ENCODE data around the gene TRAF3IP3.

The TRAF3IP3 gene

DNA sequence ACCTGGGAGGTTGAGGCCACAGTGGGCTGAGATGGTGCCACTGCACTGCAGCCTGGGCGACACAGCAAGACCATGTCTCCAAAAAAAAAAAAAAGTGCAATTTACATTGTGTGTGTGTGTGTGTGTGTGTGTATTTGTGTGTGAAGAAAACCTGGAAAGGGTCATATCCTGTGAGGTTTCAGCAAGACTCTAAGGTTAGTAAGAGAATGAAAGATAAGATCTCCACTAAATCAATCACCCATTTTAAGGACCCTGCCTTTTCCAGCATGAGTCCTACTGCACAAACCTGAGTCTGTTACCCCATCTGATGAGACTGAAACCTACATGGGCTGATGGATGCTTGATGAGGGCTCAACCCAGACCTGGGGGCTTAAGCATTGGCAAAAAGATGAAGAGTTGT, 33.4 kb downstream of the TRAF3IP3 start:
- TF ChIP-seq, protein P1, sequence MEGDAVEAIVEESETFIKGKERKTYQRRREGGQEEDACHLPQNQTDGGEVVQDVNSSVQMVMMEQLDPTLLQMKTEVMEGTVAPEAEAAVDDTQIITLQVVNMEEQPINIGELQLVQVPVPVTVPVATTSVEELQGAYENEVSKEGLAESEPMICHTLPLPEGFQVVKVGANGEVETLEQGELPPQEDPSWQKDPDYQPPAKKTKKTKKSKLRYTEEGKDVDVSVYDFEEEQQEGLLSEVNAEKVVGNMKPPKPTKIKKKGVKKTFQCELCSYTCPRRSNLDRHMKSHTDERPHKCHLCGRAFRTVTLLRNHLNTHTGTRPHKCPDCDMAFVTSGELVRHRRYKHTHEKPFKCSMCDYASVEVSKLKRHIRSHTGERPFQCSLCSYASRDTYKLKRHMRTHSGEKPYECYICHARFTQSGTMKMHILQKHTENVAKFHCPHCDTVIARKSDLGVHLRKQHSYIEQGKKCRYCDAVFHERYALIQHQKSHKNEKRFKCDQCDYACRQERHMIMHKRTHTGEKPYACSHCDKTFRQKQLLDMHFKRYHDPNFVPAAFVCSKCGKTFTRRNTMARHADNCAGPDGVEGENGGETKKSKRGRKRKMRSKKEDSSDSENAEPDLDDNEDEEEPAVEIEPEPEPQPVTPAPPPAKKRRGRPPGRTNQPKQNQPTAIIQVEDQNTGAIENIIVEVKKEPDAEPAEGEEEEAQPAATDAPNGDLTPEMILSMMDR (IDR thresholded peaks at IDR 0.05): no peak

DNA sequence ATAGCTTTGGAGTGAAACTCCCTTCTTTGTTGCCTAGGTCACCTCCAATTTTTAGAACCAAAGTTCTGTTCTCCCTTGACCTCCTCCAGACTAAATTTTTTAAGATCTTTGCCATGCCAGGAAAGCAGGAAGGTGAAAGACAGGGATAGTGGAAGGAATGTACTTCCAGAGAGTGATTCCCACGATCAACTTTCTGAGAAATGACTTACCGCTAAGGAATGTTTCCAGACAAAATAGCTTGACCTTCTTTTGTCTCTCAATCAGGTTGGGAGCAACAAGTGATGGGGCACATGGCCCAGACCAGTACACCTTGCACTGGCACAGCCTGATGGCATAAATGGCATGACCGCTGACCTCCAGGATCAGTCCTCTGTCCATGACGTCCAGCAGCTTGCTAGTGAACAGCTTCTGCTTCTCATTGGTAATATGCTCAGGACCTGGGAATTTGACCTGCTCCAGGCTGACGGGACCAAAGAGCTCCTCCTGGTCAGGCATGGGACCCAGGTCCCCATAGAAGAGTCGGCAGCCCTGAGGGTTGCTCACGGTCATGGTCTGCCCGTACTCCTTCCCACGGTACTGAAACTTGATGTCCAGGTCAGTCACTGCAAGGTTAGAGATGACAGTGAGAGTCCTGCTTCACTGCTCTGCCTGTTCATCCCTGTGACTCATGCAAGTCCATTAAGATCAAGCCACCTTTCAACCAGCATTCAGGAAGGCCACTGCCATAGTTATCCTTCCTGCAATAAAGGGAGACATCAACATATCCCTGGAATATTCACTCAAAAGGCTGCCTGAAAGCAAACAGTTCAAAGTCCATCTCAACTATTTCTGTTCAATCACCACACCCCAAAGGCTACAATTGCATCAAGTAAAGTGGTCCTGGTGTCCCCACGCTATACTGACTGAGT, 34.7 kb downstream of the TRAF3IP3 start:
- TF ChIP-seq, protein P1 (IDR thresholded peaks at IDR 0.05): no peak

DNA sequence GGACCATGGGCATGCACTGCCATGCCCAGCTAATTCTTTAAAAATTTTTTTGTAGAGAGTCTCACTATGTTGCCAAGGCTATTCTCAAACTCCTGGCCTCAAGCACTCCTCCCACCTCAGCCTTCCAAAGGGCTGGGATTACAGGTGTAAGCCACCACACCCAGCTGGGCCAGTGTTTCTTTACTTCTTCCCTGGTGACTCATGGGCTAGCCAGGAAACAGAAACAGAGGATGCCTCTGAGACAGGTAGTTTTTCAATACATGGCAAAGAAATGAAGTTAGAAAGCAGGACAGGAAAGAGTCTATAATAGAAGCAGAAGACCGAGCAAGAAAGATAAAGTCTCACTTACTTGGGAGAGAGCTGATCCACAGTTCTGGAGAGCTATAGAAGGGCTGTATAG, 36.1 kb downstream of the TRAF3IP3 start:
- TF ChIP-seq, protein P1 (IDR thresholded peaks at IDR 0.05): no peak

DNA sequence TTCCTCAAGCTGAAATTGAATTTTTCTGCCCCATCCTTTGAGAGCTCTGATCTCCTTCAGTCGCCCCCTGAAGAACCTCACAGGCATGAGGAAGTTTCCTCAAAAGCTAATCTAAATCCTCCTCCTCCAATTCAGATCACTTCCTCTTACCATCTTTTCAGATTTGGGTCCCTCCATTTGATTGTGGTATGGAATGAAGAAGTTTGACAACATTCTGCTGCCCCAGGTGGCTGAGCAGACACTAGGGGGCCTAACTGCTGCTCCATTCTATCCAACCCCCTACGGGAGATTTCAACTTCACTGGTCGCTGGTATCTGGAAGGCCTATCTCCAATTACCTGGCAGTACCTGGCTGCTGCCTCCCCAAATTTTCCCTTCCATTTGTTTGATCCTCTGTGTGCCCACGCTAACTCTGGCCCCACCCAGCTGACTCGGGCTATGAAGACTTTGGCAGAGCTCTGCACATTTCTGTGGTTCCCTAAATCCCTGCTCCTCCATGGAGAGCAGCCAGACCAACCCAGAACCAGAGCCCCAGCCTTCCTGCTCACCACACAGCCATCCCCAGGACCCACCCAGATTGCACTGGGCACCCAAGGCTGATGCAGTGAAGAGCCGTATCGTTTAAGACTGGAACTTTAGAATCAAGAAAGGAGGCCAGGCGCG, 42.3 kb downstream of the TRAF3IP3 start:
- TF ChIP-seq, protein P1 (IDR thresholded peaks at IDR 0.05): no peak

DNA sequence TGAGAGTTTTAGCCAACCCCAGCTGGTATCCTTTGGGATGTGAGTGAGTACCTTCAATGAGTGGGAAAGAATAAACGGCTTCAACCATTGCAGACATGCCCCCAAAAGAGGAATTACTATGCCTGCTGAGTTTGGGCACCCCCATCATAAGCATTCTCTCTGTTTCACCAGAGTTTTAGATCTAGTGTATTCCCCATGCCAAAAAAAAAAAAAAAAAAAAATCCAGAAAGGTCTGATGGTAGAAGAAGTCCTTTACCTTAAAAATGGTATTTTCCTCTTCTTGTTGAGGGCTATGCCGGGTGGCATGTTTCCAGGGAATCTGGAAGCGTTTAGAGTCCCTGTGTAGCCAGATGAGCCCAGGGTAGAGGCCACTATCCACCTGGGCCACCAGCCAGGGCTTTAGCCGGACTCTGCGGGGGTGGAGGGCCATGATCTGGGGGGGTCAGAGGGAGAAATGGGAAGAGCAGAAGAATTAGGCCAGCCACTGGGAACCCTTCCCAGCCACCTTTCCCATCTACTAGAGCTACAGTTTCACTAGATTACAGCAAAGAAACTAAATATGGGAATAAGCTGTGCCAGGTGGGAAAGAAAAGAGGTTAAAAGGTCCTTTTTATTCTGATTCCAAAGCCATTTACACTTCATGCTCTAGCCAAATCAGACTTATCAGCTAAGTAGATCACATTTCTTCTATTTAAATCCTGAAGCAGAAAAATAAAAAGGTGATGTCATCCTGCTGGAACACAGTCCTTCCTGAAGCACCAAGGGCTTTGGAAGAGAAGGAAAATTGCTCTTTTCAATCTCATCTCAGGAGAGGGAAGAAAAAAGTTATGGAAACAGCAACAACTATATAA, 45.4 kb downstream of the TRAF3IP3 start:
- TF ChIP-seq, protein P1 (IDR thresholded peaks at IDR 0.05): no peak

DNA sequence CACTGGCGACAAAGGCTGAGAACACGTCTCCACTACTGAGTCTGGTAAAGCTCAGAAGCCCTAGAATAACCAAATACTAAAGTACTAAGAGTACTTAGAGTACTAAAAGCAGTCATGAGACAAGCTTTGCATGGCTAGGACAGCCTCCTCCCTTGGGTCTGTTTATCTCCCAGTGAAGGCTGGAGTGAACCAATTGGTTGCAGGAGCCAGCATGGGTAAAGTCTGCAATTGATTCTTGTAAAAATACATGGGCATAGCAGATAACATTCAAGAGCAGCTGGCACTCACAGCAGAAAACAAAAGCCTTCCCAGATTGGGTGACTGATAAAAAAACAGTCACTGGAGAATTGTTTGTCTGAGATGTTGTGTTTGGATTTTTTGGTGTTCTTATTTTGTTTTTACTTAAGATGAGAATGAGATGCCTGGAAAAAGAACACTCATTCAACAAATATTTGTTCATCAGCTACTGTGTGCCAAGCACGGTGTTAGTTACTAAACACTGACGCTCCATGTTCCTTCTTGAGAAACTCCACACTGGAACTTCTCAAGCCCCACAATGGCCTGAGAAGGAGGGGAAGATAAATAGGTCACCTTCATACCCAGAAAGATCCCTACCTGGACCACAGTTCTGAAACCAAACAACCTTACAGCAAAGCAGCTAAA, 46.4 kb downstream of the TRAF3IP3 start:
- TF ChIP-seq, protein P1 (IDR thresholded peaks at IDR 0.05): no peak

DNA sequence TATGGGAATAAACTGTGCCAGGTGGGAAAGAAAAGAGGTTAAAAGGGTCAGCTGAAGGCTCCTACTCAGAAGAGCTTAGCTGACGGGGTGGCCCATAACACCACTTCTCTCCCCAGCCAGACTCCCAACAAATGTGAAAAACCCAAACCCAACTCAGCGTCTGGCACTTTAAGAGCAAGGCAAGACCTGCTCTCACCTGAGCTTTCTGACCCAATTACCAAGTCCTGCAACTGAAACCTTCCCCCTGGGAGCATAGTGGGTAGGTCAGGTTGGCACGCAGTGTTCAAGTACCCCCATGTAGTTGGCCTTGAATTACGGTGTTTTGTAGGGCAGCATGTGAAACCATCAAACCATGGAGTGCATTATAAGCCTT, 46.9 kb downstream of the TRAF3IP3 start:
- TF ChIP-seq, protein P1 (IDR thresholded peaks at IDR 0.05): no peak
